GM12864 (cell line): ENCODE data around the gene TEX14.

Experiments
- DNase-seq: peaks from one replicate; pipeline ENCODE4 v3.0.0-alpha.2; 2011; ENCODE audit warnings: low read depth
- H3K4me3 ChIP-seq: 2 replicates; pipeline ENCODE4 v1.5.1; 2011; ENCODE audit warnings: mild to moderate bottlenecking, low read depth, low read length, control low read depth
- TF ChIP-seq, protein P1 (sequence below): IDR thresholded peaks from 2 replicates; pipeline ENCODE4 v1.5.1; 2011; ENCODE audit warnings: low read depth, mild to moderate bottlenecking, moderate library complexity, low read length, control low read depth, inconsistent platforms; ENCODE audit errors: missing control alignments

Gene TEX14

DNA sequence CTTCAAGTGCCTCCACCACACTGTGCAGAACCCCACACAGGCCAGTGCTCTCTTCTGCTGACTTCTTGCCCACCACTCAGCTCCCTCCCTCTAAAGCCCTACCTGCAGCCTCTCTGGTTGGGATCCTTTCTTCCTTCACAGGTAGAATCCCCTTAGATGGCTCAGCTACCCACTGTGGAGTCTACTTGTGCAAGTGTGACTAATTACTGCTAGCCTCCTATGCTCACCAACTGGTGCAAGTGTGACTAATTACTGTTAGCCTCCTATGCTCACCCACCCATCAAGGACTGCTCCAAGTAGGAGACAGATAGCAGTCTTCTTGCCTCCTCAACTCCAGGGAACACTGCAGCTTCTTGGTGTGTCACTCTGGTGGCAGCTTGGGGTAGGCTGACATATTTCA is 43.6 kb downstream of the TEX14 start:
- DNase-seq = no peak
- TF ChIP-seq, protein P1, sequence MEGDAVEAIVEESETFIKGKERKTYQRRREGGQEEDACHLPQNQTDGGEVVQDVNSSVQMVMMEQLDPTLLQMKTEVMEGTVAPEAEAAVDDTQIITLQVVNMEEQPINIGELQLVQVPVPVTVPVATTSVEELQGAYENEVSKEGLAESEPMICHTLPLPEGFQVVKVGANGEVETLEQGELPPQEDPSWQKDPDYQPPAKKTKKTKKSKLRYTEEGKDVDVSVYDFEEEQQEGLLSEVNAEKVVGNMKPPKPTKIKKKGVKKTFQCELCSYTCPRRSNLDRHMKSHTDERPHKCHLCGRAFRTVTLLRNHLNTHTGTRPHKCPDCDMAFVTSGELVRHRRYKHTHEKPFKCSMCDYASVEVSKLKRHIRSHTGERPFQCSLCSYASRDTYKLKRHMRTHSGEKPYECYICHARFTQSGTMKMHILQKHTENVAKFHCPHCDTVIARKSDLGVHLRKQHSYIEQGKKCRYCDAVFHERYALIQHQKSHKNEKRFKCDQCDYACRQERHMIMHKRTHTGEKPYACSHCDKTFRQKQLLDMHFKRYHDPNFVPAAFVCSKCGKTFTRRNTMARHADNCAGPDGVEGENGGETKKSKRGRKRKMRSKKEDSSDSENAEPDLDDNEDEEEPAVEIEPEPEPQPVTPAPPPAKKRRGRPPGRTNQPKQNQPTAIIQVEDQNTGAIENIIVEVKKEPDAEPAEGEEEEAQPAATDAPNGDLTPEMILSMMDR = no peak
- H3K4me3 ChIP-seq = no peak overlapping the region

DNA sequence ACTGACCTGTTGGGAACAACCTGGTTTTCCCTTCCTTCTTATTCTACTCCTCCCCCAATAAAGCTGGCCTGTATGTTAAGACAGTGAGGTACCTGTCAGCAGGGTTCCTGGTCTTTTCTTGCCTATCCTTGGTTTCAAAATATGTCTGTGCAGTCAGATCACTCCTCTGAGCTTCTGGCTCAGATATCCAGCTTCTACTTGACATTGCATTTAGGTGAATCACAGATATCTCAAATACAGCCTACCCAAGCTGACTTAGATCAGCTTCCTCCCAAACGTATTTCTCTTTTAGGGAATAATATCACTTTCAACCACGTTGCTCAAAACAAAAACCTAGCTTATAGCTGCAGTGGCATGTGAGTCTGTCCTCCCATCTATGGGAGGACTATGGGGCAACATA is 48.7 kb downstream of the TEX14 start:
- TF ChIP-seq, protein P1 = no peak
- no peak overlapping the region for H3K4me3 ChIP-seq
- no peak for DNase-seq

DNA sequence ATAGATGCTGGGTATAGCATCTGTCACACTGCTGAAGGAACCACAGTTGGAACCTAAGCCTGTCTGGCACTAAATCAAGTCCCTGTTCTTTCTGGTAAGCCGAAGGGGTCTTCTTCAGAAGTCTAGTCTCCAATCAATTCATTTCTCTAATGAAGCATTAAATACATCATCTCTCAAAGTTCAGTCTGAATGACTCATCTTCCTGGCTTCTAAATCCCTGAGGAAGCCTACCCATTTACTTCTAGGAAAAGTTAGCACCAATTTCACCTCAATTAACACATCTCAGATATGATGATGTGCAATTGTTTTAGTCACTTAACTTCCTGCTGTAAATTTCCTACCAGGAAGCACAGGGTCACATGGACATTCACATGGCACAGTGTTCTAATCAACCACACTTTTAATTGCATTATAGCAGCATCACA is 49.9 kb downstream of the TEX14 start:
- H3K4me3 ChIP-seq = no peak overlapping the region
- DNase-seq = no peak
- TF ChIP-seq, protein P1 = no peak

DNA sequence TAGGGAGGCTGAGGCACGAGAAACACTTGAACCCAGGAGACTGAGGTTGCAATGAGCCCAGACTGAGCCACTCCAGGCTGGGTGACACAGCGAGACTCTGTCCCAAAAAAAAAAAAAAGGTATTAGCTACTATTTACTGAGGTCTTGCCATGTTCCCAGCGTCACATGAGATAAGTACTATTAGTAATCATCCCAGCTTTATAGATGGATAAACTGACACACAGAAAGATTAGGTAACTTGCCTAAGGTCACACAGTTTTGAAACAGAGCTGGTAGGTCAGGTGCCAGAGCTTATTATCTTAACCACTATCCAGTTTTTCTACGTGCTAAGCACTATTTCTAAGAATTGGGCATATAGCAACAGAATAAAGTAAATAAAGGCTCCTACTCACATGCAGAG is 51.6 kb downstream of the TEX14 start:
- TF ChIP-seq, protein P1 = no peak
- no peak overlapping the region for H3K4me3 ChIP-seq
- DNase-seq = no peak

DNA sequence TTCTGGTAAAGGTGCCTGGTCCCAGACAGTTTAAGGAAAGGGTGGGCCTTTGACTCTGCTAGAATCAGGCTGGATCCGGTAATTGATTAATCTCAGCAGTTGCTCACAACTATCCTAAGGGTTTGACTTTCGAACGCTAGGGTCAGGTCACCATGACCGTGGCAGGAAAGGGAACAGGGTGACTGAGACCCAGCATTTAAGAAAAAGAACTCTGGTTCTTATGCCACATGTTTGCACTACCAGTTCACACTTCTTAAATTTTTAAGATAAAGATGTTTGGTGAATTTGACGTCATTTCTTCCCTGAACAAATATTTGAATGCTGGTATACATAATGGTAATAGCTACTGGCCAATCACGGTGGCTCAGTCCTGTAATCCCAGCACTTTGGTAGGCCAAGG is 52.2 kb downstream of the TEX14 start:
- no peak overlapping the region for H3K4me3 ChIP-seq
- no peak for DNase-seq
- TF ChIP-seq, protein P1 = no peak

DNA sequence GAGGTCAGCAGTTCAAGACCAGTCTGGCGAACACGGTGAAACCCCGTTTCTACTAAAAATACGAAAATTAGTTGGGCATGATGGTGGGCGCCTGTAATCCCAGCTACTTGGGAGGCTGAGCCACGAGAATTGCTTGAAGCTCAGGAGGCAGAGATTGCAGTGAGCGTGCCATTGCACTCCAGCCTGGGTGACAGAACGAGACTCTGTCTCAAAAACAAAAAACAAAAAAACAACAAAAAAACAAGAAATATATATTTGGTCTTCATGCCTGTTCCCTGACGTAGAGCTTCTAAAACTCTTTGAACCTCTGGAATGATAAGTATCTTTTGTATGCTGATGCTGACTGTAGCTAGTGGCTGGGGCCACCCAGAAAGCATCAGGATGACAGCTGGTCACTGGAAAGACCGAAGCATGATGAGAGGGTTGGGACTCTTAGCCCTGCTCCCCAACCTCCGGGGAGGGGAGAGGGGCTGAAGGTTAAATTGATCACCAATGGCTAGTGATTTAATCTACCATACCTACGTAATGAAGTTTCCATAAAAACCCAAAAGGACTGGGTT is 54.8 kb downstream of the TEX14 start:
- DNase-seq = no peak
- TF ChIP-seq, protein P1 = no peak
- no peak overlapping the region for H3K4me3 ChIP-seq
